Hepatocyte (in vitro differentiated cells): ENCODE measurements around the gene ELL2.

Experiments used
- CTCF ChIP-seq: fragments of 200-600 bp; sonication (generic); IDR thresholded peaks from 2 replicates; pipeline ENCODE4 v1.5.1; 2016; ENCODE audit warnings: antibody characterized with exemption, mild to moderate bottlenecking; ENCODE audit not compliant: poor library complexity
- EZH2 ChIP-seq: fragments of 200-600 bp; sonication (generic); IDR thresholded peaks from 2 replicates; pipeline ENCODE4 v1.6.1; 2016; ENCODE audit warnings: antibody characterized with exemption, mild to moderate bottlenecking, borderline replicate concordance
- EZH2phosphoT487 ChIP-seq: fragments of 200-600 bp; sonication (generic); IDR thresholded peaks from one replicate; pipeline ENCODE4 v1.6.1; 2018; ENCODE audit warnings: antibody characterized with exemption, mild to moderate bottlenecking, low read depth, moderate library complexity; ENCODE audit not compliant: unreplicated experiment, severe bottlenecking

- TF ChIP-seq EZH2 (no peak), CTCF (no peak), EZH2phosphoT487 (no peak)
Observed at GRCh38 chr5:95876782-95877181, 84.9 kb downstream of the ELL2 start.
